Muscle layer of duodenum (tissue), 2 donors: Measurements from ENCODE around the gene IPO9.
A peak's percentile ranks its signal among the peaks of the same experiment; 100 is the strongest.

ENCODE experiments used
- H3K27ac ChIP-seq: one replicate; pipeline ENCODE4 v1.7.0; 2013; ENCODE audit warnings: mild to moderate bottlenecking, low read length
- H3K27me3 ChIP-seq: one replicate; pipeline ENCODE4 v1.7.0; 2013; ENCODE audit warnings: low read depth, mild to moderate bottlenecking, control low read depth, low read length
- H3K36me3 ChIP-seq, 2 donors: one replicate each; pipeline ENCODE4 v1.7.0; 2013; ENCODE audit warnings: low read length in 2 of 2, control low read depth in 1 of 2, mild to moderate bottlenecking in 1 of 2; ENCODE audit not compliant: insufficient read depth in 2 of 2, control insufficient read depth in 1 of 2
- H3K4me1 ChIP-seq, 2 donors: one replicate each; pipeline ENCODE4 v1.7.0; 2013; ENCODE audit warnings: low read length in 2 of 2, mild to moderate bottlenecking in 2 of 2, control low read depth in 1 of 2, moderate library complexity in 1 of 2; ENCODE audit not compliant: insufficient read depth in 2 of 2, control insufficient read depth in 1 of 2
- H3K4me3 ChIP-seq, 2 donors: one replicate each; pipeline ENCODE4 v1.7.0; 2013; ENCODE audit warnings: low read length in 2 of 2, low read depth in 1 of 2, mild to moderate bottlenecking in 1 of 2
- H3K9me3 ChIP-seq, 2 donors: one replicate each; pipeline ENCODE4 v1.7.0; 2013; ENCODE audit warnings: low read length in 2 of 2, control low read depth in 1 of 2, mild to moderate bottlenecking in 1 of 2; ENCODE audit not compliant: control insufficient read depth in 1 of 2
- donor health status: healthy.

Gene IPO9

GRCh38 chr1:201810466-201811216 lies 18.3 kb upstream of the IPO9 start:
- Histone ChIP-seq H3K4me3 (no peak overlapping the region), H3K9me3 (no peaks in the 10 kb centered on the region), H3K27ac (no peak overlapping the region), H3K27me3 (no peaks in the 10 kb centered on the region), H3K36me3 (peaks cover 70 to 89% of the 10 kb centered on the region in 2 donors), H3K4me1 (no peaks in the 10 kb centered on the region)

- Histone ChIP-seq H3K4me1 (no peaks in the 10 kb centered on the region), H3K36me3 (peaks cover 58 to 79% of the 10 kb centered on the region in 2 donors), H3K27me3 (no peaks in the 10 kb centered on the region), H3K9me3 (no peaks in the 10 kb centered on the region), H3K27ac (no peak overlapping the region), H3K4me3 (no peak overlapping the region)
Observed at GRCh38 chr1:201813226-201813625, 15.7 kb upstream of the IPO9 start.

- H3K27ac ChIP-seq = no peak overlapping the region
- H3K4me3 ChIP-seq = no peak overlapping the region
- no peaks in the 10 kb centered on the region for H3K4me1 ChIP-seq
- H3K36me3 ChIP-seq = peaks cover 56 to 79% of the 10 kb centered on the region in 2 donors
- H3K9me3 ChIP-seq = no peaks in the 10 kb centered on the region
- H3K27me3 ChIP-seq = no peaks in the 10 kb centered on the region
Observed at GRCh38 chr1:201816309-201816854, 12.6 kb upstream of the IPO9 start.

GRCh38 chr1:201818971-201819750 lies 9.8 kb upstream of the IPO9 start:
- no peaks in the 10 kb centered on the region for H3K9me3 ChIP-seq
- H3K27me3 ChIP-seq = no peaks in the 10 kb centered on the region
- H3K4me3 ChIP-seq = no peak overlapping the region
- H3K27ac ChIP-seq = no peak overlapping the region
- no peaks in the 10 kb centered on the region for H3K4me1 ChIP-seq
- H3K36me3 ChIP-seq = peaks cover 35 to 69% of the 10 kb centered on the region in 2 donors

- H3K9me3 ChIP-seq = no peaks in the 10 kb centered on the region
- no peaks in the 10 kb centered on the region for H3K4me1 ChIP-seq
- no peak overlapping the region for H3K4me3 ChIP-seq
- peaks cover 35 to 64% of the 10 kb centered on the region in 2 donors for H3K36me3 ChIP-seq
- no peak overlapping the region for H3K27ac ChIP-seq
- H3K27me3 ChIP-seq = no peaks in the 10 kb centered on the region
Observed at GRCh38 chr1:201820413-201820812, 8.5 kb upstream of the IPO9 start.

GRCh38 chr1:201825245-201825644 lies 3.7 kb upstream of the IPO9 start:
- H3K4me3 ChIP-seq = no peak overlapping the region
- no peaks in the 10 kb centered on the region for H3K27me3 ChIP-seq
- H3K4me1 ChIP-seq = peaks cover 11 to 18% of the 10 kb centered on the region in 2 donors
- no peak overlapping the region for H3K27ac ChIP-seq
- peaks cover 11 to 26% of the 10 kb centered on the region in 2 donors for H3K36me3 ChIP-seq
- no peaks in the 10 kb centered on the region for H3K9me3 ChIP-seq

GRCh38 chr1:201826830-201827229 lies 2.1 kb upstream of the IPO9 start:
- no peaks in the 10 kb centered on the region for H3K9me3 ChIP-seq
- no peak overlapping the region for H3K4me3 ChIP-seq
- H3K27me3 ChIP-seq = no peaks in the 10 kb centered on the region
- no peak overlapping the region for H3K27ac ChIP-seq
- H3K36me3 ChIP-seq = peaks cover 0 to 12% of the 10 kb centered on the region in 2 donors
- H3K4me1 ChIP-seq = peaks cover 17 to 34% of the 10 kb centered on the region in 2 donors

- Histone ChIP-seq H3K9me3 (no peaks in the 10 kb centered on the region), H3K27ac (no peak overlapping the region), H3K27me3 (no peaks in the 10 kb centered on the region), H3K4me1 (peaks cover 17 to 34% of the 10 kb centered on the region in 2 donors), H3K36me3 (peaks cover 0 to 5% of the 10 kb centered on the region in 2 donors), H3K4me3 (no peak overlapping the region)
Observed at GRCh38 chr1:201827321-201828216, 1.4 kb upstream of the IPO9 start.

- H3K4me3 ChIP-seq = peak overlapping the region; percentile 1 to 86
- H3K4me1 ChIP-seq = peaks cover 17 to 34% of the 10 kb centered on the region in 2 donors
- H3K36me3 ChIP-seq = peaks cover 0 to 4% of the 10 kb centered on the region in 2 donors
- no peak overlapping the region for H3K27ac ChIP-seq
- no peaks in the 10 kb centered on the region for H3K27me3 ChIP-seq
- H3K9me3 ChIP-seq = no peaks in the 10 kb centered on the region
Observed at GRCh38 chr1:201828217-201828819, 639 bp upstream of the IPO9 start.

- peaks cover 17 to 34% of the 10 kb centered on the region in 2 donors for H3K4me1 ChIP-seq
- H3K9me3 ChIP-seq = no peaks in the 10 kb centered on the region
- no peaks in the 10 kb centered on the region for H3K36me3 ChIP-seq
- H3K4me3 ChIP-seq = no peak overlapping the region
- H3K27me3 ChIP-seq = no peaks in the 10 kb centered on the region
- no peak overlapping the region for H3K27ac ChIP-seq
Observed at GRCh38 chr1:201831371-201831770, 2.4 kb downstream of the IPO9 start.
